IMR-90 (cell line): ENCODE data around the gene KRT9. TPM values are rescaled to one million over a fixed set of nuclear protein-coding genes. Genes with fewer than 3 reads are reported as not detected.
A peak's percentile ranks its signal among the peaks of the same experiment; 100 is the strongest.

ENCODE experiments used
- ATAC-seq: fragments of 200-7000 bp; cut with Tn5 transposase; 2 replicates; pipeline ENCODE4 v1.9.1; 2020; ENCODE audit warnings: low read depth, mild to moderate bottlenecking, moderate library complexity
- BruUV-seq: library from RNA; stranded (reverse); fragments of 400-500 nt; replicated peaks from 2 replicates; lab custom pipeline; 2021; lab: Mats Ljungman, UMichigan
- CTCF ChIA-PET: fragments of 300-600 bp; formaldehyde crosslinking; extraction: SDS; loops from one replicate; lab custom pipeline; 2021; ENCODE audit warnings: antibody characterized with exemption; lab: Yijun Ruan, JAX
- POLR2A ChIA-PET: fragments of 300-600 bp; sonication (Branson Sonifier 250); formaldehyde crosslinking; loops from one replicate; lab custom pipeline; 2022; ENCODE audit warnings: antibody characterized with exemption; ENCODE audit not compliant: unreplicated experiment; lab: Charles Lee
- DNase-seq: peaks from one replicate; pipeline ENCODE4 v3.0.0; 2013
- H2AFZ ChIP-seq: replicated peaks from 2 replicates; pipeline ENCODE3; 2013; ENCODE audit warnings: low read length, mild to moderate bottlenecking; ENCODE audit not compliant: poor library complexity
- H2AK5ac ChIP-seq: 2 replicates; pipeline ENCODE4 v1.6.1; 2013; ENCODE audit warnings: low read depth, low read length, inconsistent platforms
- H2AK9ac ChIP-seq: replicated peaks from 2 replicates; pipeline ENCODE3; 2013; ENCODE audit warnings: mild to moderate bottlenecking, low read depth, low read length, moderate library complexity; ENCODE audit not compliant: poor library complexity
- H2BK120ac ChIP-seq: 2 replicates; pipeline ENCODE4 v1.6.1; 2013; ENCODE audit warnings: low read depth, low read length, inconsistent platforms
- H2BK15ac ChIP-seq: 3 replicates; pipeline ENCODE4 v1.6.1; 2013; ENCODE audit warnings: low read depth, low read length, inconsistent platforms
- H2BK20ac ChIP-seq: 2 replicates; pipeline ENCODE4 v1.6.1; 2013; ENCODE audit warnings: low read depth, mild to moderate bottlenecking, inconsistent platforms, low read length, moderate library complexity
- H2BK5ac ChIP-seq: 2 replicates; pipeline ENCODE4 v1.6.1; 2013; ENCODE audit warnings: mild to moderate bottlenecking, low read depth, low read length, inconsistent platforms; ENCODE audit not compliant: poor library complexity, severe bottlenecking
- H3K14ac ChIP-seq: replicated peaks from 2 replicates; pipeline ENCODE4 v1.6.1; 2013; ENCODE audit warnings: low read depth, low read length, inconsistent platforms
- H3K18ac ChIP-seq: 2 replicates; pipeline ENCODE4 v1.6.1; 2013; ENCODE audit warnings: low read depth, low read length, control low read depth
- H3K23ac ChIP-seq: 2 replicates; pipeline ENCODE4 v1.6.1; 2013; ENCODE audit warnings: low read depth, low read length, inconsistent platforms
- H3K27ac ChIP-seq: 2 replicates; pipeline ENCODE4 v1.5.1; 2013; ENCODE audit warnings: mild to moderate bottlenecking, control low read depth, low read length; ENCODE audit not compliant: insufficient read depth
- H3K27me3 ChIP-seq: 2 replicates; pipeline ENCODE4 v1.6.1; 2013; ENCODE audit warnings: low read length; ENCODE audit not compliant: control insufficient read depth, insufficient read depth
- H3K36me3 ChIP-seq: 2 replicates; pipeline ENCODE4 v1.6.1; 2013; ENCODE audit warnings: low read length, mixed read lengths; ENCODE audit not compliant: control insufficient read depth, insufficient read depth
- H3K4ac ChIP-seq: 2 replicates; pipeline ENCODE4 v1.6.1; 2013; ENCODE audit warnings: low read depth, low read length, inconsistent platforms
- H3K4me1 ChIP-seq: 2 replicates; pipeline ENCODE4 v1.6.1; 2013; ENCODE audit warnings: low read length, mixed read lengths; ENCODE audit not compliant: control insufficient read depth, insufficient read depth
- H3K4me2 ChIP-seq: 2 replicates; pipeline ENCODE4 v1.6.1; 2013; ENCODE audit warnings: low read depth, mild to moderate bottlenecking, control low read depth, low read length, moderate library complexity
- H3K4me3 ChIP-seq: 2 replicates; pipeline ENCODE4 v1.5.1; 2013; ENCODE audit warnings: low read depth, mild to moderate bottlenecking, control low read depth, low read length, moderate library complexity; ENCODE audit not compliant: insufficient read depth
- H3K56ac ChIP-seq: 2 replicates; pipeline ENCODE4 v1.6.1; 2013; ENCODE audit warnings: low read length, inconsistent platforms; ENCODE audit not compliant: insufficient read depth; ENCODE audit errors: extremely low read depth
- H3K79me1 ChIP-seq, 2 experiments: 2 replicates each; pipeline ENCODE4 v1.6.1; 2013; ENCODE audit warnings: low read length in 2 of 2, inconsistent platforms in 1 of 2, low read depth in 1 of 2
- H3K9ac ChIP-seq: 2 replicates; pipeline ENCODE4 v1.6.1; 2013; ENCODE audit warnings: low read depth, low read length, control low read depth
- H3K9me1 ChIP-seq: 2 replicates; pipeline ENCODE4 v1.6.1; 2013; ENCODE audit warnings: low read length, inconsistent platforms; ENCODE audit not compliant: insufficient read depth
- H3K9me3 ChIP-seq: 2 replicates; pipeline ENCODE4 v1.6.1; 2013; ENCODE audit warnings: low read length; ENCODE audit not compliant: control insufficient read depth, insufficient read depth
- H4K20me1 ChIP-seq: 2 replicates; pipeline ENCODE4 v1.6.1; 2013; ENCODE audit warnings: low read length, inconsistent platforms; ENCODE audit not compliant: insufficient read depth
- H4K5ac ChIP-seq: 2 replicates; pipeline ENCODE4 v1.6.1; 2013; ENCODE audit warnings: mild to moderate bottlenecking, low read depth, low read length, control low read depth
- H4K8ac ChIP-seq, 2 experiments: 2 replicates each; pipeline ENCODE4 v1.6.1; 2013; ENCODE audit warnings: low read depth in 2 of 2, low read length in 2 of 2, control low read depth in 1 of 2, inconsistent platforms in 1 of 2
- H4K91ac ChIP-seq: 2 replicates; pipeline ENCODE4 v1.6.1; 2013; ENCODE audit warnings: low read depth, low read length, inconsistent platforms; ENCODE audit not compliant: insufficient read depth
- BHLHE40 ChIP-seq: fragments of 150-350 bp; IDR thresholded peaks from 2 replicates; pipeline ENCODE4 v1.6.1; 2016; ENCODE audit warnings: mild to moderate bottlenecking, low read depth, low read length
- CEBPB ChIP-seq: IDR thresholded peaks from 2 replicates; pipeline ENCODE4 v1.6.1; 2012; ENCODE audit warnings: low read depth, low read length, improper control_type of control experiment
- CHD1 ChIP-seq: IDR thresholded peaks from 2 replicates; pipeline ENCODE4 v1.6.1; 2012; ENCODE audit warnings: low read depth, low read length, improper control_type of control experiment
- CTCF ChIP-seq: conservative IDR thresholded peaks from 2 replicates; pipeline ENCODE4 v1.5.1; 2012; ENCODE audit warnings: mild to moderate bottlenecking, low read depth, low read length, improper control_type of control experiment
- MAFK ChIP-seq: IDR thresholded peaks from 2 replicates; pipeline ENCODE4 v1.6.1; 2012; ENCODE audit warnings: low read depth, low read length, improper control_type of control experiment
- MAZ ChIP-seq: IDR thresholded peaks from 2 replicates; pipeline ENCODE4 v1.6.1; 2012; ENCODE audit warnings: low read depth, mild to moderate bottlenecking, low read length, improper control_type of control experiment, moderate library complexity, borderline replicate concordance
- MXI1 ChIP-seq: IDR thresholded peaks from 2 replicates; pipeline ENCODE4 v1.6.1; 2012; ENCODE audit warnings: low read depth, mild to moderate bottlenecking, low read length, moderate library complexity, borderline replicate concordance
- NFE2L2 ChIP-seq: fragments of 150-350 bp; IDR thresholded peaks from 2 replicates; pipeline ENCODE4 v1.6.1; 2016; ENCODE audit warnings: low read depth, mild to moderate bottlenecking, low read length
- POLR2A ChIP-seq: IDR thresholded peaks from 2 replicates; pipeline ENCODE4 v1.6.1; 2012; ENCODE audit warnings: mild to moderate bottlenecking, low read depth, low read length
- RCOR1 ChIP-seq: IDR thresholded peaks from 2 replicates; pipeline ENCODE4 v1.6.1; 2012; ENCODE audit warnings: mild to moderate bottlenecking, low read length, improper control_type of control experiment; ENCODE audit not compliant: insufficient replicate concordance
- RFX5 ChIP-seq: IDR thresholded peaks from 2 replicates; pipeline ENCODE4 v1.8.0; 2012; ENCODE audit warnings: low read depth, mild to moderate bottlenecking, low read length, moderate library complexity
- SMC3 ChIP-seq: fragments of 150-350 bp; IDR thresholded peaks from 2 replicates; pipeline ENCODE4 v1.6.1; 2016; ENCODE audit warnings: low read depth, mild to moderate bottlenecking, antibody characterized with exemption, low read length, moderate library complexity
- USF2 ChIP-seq: fragments of 150-350 bp; IDR thresholded peaks from 2 replicates; pipeline ENCODE4 v1.6.1; 2017; ENCODE audit warnings: mild to moderate bottlenecking, antibody characterized with exemption, low read length, low read depth
- WGBS, 2 experiments: methylation state at CpG; one replicate each; pipeline versions ENCODE4 v1.1.5 to v1.1.7; 2013; ENCODE audit warnings: missing lambda C conversion rate in 2 of 2; ENCODE audit not compliant: insufficient read length in 1 of 2; ENCODE audit errors: extremely low coverage in 2 of 2; 5-methylcytosine and 5-hydroxymethylcytosine counted together
- dilution Hi-C: fragments of 300-500 bp; cut with HindIII; formaldehyde crosslinking; loops from one replicate; pipeline ENCODE4 v1.14.3; 2018; ENCODE audit warnings: low sequenced_read_pairs; ENCODE audit not compliant: unreplicated experiment
- in situ Hi-C: fragments of 300-500 bp; cut with MboI; formaldehyde crosslinking; loops from 3 replicates; pipeline ENCODE4 v1.14.3; 2019; ENCODE audit warnings: low sequenced_read_pairs, inconsistent platforms, mixed read lengths
- intact Hi-C: fragments of 100-400 bp; cut with micrococcal nuclease; formaldehyde crosslinking; loops from 2 replicates; pipeline ENCODE4 v1.10.0; 2022
- polyA plus RNA-seq, 3 experiments: library from polyadenylated mRNA; depleted of rRNA; stranded (reverse); fragments of >200 nt; gene quantifications; 2 replicates each; pipeline ENCODE4 v1.2.3, GENCODE V29; 2012; ENCODE audit warnings: low replicate concordance in 1 of 3
- total RNA-seq: library from RNA; depleted of rRNA; stranded (reverse); fragments of >200 nt; gene quantifications from 2 replicates; pipeline ENCODE4 v1.2.3, GENCODE V29; 2012

Gene KRT9
- total and polyA plus RNA-seq, 2 of the 4 experiments (the other 2 are of a cell fraction), result not detected

GRCh38 chr17:41524261-41524660 is 47.6 kb downstream of the KRT9 start (continued):
- TF ChIP-seq USF2 (no peak), SMC3 (no peak)

- POLR2A ChIA-PET, result no interaction called here
- Histone ChIP-seq H2AFZ (peak overlapping the region; percentile 64), H3K4me1 (peaks cover 27% of the 10 kb centered on the region), H4K8ac (peak overlapping the region in 1 of 2 experiments; percentile 88; a peak in 2 of 4 replicates), H3K27ac (no peak overlapping the region), H2BK20ac (peak overlapping the region; percentile 75), H4K5ac (peak overlapping the region; percentile 7; the same call in 1 of the 2 replicates), H3K27me3 (peaks cover 2% of the 10 kb centered on the region; the same call in 1 of the 2 replicates), H4K20me1 (no peaks in the 10 kb centered on the region), H3K36me3 (no peaks in the 10 kb centered on the region), H3K9me3 (no peaks in the 10 kb centered on the region), H3K23ac (peak overlapping the region; percentile 6; the same call in 1 of the 2 replicates), H3K4ac (peak overlapping the region; percentile 73), H2BK5ac (no peak overlapping the region), H3K9me1 (peaks cover 8% of the 10 kb centered on the region; the same call in 1 of the 2 replicates), H3K18ac (peak overlapping the region; percentile 0; the same call in 1 of the 2 replicates), H2AK5ac (peak overlapping the region; percentile 40), H2AK9ac (peak overlapping the region; percentile 35), H3K9ac (no peak overlapping the region), H2BK15ac (peak overlapping the region; percentile 35; the same call in 2 of the 3 replicates), H4K91ac (peak overlapping the region; percentile 53; the same call in 1 of the 2 replicates), H3K79me1 (peaks cover 0 to 4% of the 10 kb centered on the region in 2 experiments; a peak in 1 of 4 replicates), H2BK120ac (peak overlapping the region; percentile 96; the same call in 1 of the 2 replicates), H3K4me3 (no peak overlapping the region), H3K4me2 (no peak overlapping the region), H3K56ac (no peak overlapping the region), H3K14ac (peak overlapping the region; percentile 2)
- intact Hi-C loops, result no loop called here
- BruUV-seq, result no TSS peak
- ATAC-seq (no peak), DNase-seq (no peak)
- in situ Hi-C loops, result no loop called here
- WGBS, 2 experiments, result 82% methylated on average over 6 of the region's 19 CpGs; no CpG with 5 or more reads in 1 of the 2 experiments
- CTCF ChIA-PET, result no interaction called here
- dilution Hi-C loops, result no loop called here
- TF ChIP-seq MXI1 (no peak), RCOR1 (no peak), SMC3 (no peak), NFE2L2 (no peak), USF2 (no peak), CHD1 (no peak), MAFK (no peak), POLR2A (no peak), CEBPB (no peak), CTCF (no peak), MAZ (no peak), BHLHE40 (no peak), RFX5 (no peak)
These were observed 48.1 kb downstream of the KRT9 start for GRCh38 chr17:41523787-41524186.
